22Rv1 (cell line): ENCODE results near the gene GPN2.
"Not testable (repeated sequence)": the region's sequence is repeated elsewhere in the genome, so short reads cannot be mapped to it uniquely, and the experiment has no call there.

Experiments
- H3K27ac ChIP-seq: fragments of 450-650 bp; 2 replicates; pipeline ENCODE4 v1.5.1; 2017
- ZFX ChIP-seq: fragments of 450-650 bp; IDR thresholded peaks from 2 replicates; pipeline ENCODE4 v1.6.1; 2017; ENCODE audit warnings: antibody characterized with exemption, borderline replicate concordance
- TF ChIP-seq, protein P1 (sequence below): fragments of 450-650 bp; IDR thresholded peaks from 2 replicates; pipeline ENCODE4 v1.5.1; 2017; ENCODE audit warnings: mild to moderate bottlenecking

Gene GPN2

DNA sequence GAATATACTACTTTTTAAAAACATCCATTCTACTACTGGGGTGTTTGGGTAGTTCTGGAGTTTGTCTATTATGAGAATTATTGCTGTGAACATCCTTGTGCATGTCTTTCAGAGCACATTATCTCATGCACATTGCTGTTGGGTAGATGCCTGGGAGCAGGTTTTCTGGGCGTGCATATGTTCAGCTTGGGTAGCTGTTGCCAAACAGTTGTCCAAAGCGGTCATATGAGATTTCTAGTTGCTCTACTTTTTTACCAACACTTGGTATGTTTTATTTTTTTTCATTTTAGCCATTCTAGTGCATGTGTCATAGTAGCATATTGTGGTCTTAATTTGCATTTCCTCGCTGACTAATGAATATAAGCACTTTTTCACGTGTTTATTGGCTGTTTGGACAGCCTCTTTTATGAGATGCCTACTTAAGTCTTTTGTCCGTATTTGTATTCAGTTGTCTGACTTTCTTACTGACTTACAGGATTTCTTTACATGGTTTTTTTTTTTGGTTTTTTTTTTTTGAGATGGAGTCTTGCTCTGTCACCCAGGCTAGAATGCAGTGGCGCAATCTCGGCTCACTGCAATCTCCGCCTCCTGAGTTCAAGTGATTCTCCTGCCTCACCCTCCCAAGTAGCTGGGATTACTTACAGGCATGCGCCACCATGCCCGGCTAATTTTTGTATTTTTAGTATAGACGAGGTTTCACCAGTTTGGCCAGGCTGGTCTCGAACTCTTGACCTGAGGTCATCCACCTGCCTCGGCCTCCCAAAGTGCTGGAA, 45.5 kb downstream of the GPN2 start:
- no peak overlapping the region for H3K27ac ChIP-seq
- TF ChIP-seq, protein P1, sequence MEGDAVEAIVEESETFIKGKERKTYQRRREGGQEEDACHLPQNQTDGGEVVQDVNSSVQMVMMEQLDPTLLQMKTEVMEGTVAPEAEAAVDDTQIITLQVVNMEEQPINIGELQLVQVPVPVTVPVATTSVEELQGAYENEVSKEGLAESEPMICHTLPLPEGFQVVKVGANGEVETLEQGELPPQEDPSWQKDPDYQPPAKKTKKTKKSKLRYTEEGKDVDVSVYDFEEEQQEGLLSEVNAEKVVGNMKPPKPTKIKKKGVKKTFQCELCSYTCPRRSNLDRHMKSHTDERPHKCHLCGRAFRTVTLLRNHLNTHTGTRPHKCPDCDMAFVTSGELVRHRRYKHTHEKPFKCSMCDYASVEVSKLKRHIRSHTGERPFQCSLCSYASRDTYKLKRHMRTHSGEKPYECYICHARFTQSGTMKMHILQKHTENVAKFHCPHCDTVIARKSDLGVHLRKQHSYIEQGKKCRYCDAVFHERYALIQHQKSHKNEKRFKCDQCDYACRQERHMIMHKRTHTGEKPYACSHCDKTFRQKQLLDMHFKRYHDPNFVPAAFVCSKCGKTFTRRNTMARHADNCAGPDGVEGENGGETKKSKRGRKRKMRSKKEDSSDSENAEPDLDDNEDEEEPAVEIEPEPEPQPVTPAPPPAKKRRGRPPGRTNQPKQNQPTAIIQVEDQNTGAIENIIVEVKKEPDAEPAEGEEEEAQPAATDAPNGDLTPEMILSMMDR = no peak
- no peak for TF ChIP-seq ZFX

DNA sequence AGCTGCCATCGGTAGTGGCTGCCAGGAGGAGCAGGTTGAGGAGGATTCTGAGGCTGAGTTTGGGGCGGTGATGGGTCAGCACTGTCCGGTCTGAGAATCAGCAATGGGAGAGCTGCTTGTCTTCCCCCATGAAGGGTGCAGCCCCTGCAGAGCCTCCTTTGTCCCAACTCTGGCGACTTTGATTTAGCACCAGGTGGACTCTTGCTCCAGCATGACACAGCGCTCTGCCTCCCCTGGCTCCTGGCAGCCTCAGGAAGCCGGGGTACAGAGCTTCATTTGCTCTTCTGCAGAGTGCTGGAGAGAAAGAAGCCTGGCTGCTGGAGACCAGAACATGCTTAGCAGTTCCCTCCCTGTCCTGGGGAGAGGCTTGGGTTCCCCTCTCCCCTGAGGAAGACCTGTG, 50.3 kb downstream of the GPN2 start:
- no peak overlapping the region for H3K27ac ChIP-seq
- no peak for TF ChIP-seq ZFX
- TF ChIP-seq, protein P1 = no peak

DNA sequence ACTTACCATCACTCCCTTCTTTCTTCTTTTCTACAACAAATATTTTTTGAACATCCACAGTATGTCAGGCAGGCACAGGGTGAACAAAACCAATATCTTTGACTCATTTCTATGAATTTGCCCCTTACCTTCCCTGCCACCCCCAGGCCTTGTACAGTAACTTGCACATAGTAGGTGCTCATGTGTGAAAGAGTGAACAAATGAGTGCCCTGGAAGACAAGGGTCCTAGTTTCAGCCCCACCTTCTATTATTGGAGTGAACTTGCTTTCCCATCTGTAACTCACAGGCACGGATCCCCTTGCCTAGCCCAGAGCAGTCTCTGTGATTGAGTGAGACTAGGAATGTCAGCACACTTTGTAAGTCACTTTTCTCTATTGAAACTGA, 50.8 kb downstream of the GPN2 start:
- H3K27ac ChIP-seq = no peak overlapping the region
- TF ChIP-seq, protein P1 = no peak
- TF ChIP-seq ZFX = no peak

DNA sequence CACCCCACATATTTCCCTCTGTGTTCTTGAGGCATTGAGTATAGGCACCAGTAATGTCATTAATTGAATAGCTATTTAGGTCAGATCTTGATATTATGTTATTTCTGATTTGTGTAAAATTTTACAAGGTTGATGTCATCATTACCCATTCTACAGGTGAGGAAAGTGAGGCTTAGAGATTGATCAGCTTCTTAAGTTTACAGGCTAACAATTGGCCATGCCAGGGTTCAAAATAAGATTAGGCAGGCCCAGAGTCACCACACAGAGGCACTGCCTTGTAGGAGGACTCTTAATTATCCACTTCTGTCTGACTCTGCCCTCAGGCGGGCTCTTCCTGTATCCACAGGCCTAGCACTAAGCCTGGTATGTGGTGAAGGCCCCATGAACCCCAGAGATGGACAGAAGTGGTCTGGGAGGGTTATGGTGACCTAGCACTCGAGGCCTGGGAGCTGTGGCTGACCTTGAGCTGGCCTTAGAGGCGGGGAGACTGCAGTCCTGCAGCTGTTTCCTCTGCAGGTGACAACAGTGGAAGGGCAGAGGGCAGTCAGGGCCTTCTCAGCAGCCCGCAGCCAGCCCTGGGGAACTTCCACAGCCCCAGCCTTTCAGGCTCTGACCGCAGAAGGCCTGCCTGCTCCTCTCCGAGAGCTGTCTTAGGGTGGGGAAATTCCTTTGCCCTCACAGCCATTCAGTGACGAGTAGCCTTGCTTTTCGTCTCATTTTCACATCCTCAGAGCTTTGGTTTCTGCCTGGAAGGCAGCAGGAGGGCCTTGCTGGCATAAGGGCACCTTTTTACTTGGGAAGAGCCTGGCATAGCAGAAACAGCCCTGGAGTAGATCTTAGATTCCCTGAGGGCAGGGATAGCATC, 51.4 kb downstream of the GPN2 start:
- no peak for TF ChIP-seq ZFX
- TF ChIP-seq, protein P1 = no peak
- H3K27ac ChIP-seq = no peak overlapping the region

DNA sequence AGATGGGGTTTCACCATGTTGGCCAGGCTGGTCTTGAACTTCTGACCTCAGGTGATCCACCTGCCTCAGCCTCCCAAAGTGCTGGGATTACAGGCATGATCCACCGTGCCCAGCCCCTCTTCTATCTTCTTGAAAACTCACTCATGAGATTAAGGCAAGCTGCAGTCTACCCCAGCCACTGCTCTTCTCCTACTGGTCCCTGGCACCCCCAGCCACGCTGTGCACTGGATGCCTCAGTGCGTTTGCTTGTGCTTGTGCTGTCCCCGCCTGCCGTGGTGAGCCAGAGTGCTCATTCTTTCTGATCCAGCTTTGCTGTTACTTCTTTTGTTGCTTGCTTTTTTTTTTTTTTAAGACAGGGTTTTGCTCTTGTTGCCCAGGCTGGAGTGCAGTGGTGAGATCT, 52.4 kb downstream of the GPN2 start:
- H3K27ac ChIP-seq = not testable (repeated sequence)

DNA sequence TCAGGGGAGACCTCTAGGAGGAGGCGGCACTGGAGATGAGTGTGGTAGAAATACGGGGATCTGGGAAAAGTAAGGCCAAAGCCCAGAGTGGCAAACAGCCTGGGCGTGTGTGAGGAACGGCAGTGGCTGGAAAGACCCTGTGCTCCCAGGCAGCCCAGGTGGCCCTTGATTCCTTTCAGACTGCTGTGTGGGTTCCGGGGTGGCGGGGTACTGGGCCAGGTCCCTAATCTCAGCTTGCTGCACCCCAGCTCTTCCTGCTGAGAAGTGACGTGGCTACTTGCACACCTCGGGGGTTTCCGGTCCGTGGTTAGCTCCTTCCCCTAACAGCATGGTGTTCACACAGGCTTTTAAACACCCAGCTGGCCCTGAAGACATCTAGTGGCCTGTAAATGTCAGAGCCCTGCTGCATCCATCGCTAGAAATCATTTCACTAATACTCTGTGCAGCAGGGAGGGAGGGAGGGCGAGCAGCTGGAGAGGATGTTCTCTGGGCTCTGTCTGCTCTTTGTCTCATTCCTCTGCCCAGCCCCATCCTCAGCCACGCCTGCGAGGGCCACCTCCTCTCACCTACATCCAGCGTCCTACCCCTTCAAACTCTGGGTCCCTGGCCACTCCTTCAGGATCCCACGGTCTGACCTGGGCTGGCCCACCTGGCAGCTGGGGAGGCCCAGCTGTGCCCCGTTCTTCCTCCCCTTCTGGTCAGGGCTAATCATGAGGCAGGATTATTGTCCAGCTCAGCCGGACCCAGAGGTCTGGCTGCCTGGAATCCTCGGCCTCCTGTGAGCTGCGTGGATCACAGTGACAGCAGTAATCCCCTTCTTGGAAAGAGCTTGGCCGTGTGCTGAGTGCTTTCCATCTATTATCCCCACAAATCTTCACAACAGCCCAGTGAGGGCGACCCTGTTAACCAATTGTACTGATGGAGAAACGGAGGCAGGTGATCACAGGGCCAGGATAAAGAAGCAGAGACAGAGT, 56.4 kb downstream of the GPN2 start:
- TF ChIP-seq, protein P1 = no peak
- no peak for TF ChIP-seq ZFX
- H3K27ac ChIP-seq = no peak overlapping the region

DNA sequence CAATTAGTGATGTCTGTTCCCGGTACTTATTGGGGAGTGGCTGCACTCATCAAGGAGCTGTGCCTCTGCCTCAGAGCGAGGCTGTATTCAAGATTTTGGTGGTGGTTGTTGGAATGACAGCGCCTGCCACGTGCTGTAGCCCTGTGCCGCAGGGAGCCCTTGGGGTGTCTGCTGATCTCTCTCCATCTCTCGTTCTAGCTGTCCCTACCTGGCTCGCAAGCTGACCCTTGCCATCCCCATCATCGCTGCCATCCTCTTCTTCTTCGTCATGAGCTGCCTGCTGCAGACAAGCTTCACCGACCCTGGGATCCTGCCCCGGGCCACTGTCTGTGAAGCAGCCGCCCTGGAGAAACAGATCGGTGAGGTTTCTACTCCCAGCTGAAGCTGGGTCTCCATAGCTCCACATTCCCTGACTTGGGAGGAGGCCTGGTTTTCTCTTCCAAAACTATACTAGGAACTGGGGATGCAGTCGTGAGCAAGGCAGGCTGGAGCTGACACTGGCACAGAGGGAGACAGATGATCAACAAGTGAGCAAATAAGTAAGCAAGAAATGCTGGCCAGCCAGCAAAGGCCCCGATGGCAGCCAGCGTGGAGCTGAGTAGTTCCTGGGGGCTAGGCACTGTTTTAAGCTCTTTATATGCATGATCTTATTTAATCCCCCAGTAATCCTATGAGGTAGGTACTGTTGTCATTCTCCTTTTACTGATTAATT, 57.7 kb downstream of the GPN2 start:
- TF ChIP-seq, protein P1 = no peak
- no peak for TF ChIP-seq ZFX
- no peak overlapping the region for H3K27ac ChIP-seq
